ENCODE data around the gene CLSTN1.

CLSTN1 gene

DNA sequence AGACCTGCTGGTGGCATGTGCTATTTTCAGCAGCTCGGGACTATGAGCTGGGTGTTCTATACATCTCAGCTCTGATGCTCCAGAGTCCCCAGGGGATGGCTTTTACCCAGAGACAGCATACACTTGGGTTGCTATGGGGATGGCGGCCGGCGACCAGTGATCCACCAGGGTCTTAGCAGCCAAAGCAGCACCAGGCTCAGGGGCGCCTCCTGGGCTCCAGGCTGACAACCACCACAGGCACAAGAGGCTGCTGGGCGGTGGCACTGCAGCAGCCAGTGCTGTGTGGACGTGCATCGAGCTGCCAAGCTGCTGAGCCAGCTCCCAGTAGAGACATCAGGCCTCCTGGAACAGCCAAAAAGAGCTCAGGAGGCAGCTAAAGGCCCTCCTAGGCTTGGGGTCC lies 37.6 kb upstream of the CLSTN1 start:
- H3F3A ChIP-seq (ENCODE audit: insufficient read depth), result peaks cover 39% of the 10 kb centered on the region
- no peak for TF ChIP-seq EZH2phosphoT487 (conservative IDR thresholded peaks at IDR 0.05; ENCODE audit: low read length)
- TF ChIP-seq, protein P1, sequence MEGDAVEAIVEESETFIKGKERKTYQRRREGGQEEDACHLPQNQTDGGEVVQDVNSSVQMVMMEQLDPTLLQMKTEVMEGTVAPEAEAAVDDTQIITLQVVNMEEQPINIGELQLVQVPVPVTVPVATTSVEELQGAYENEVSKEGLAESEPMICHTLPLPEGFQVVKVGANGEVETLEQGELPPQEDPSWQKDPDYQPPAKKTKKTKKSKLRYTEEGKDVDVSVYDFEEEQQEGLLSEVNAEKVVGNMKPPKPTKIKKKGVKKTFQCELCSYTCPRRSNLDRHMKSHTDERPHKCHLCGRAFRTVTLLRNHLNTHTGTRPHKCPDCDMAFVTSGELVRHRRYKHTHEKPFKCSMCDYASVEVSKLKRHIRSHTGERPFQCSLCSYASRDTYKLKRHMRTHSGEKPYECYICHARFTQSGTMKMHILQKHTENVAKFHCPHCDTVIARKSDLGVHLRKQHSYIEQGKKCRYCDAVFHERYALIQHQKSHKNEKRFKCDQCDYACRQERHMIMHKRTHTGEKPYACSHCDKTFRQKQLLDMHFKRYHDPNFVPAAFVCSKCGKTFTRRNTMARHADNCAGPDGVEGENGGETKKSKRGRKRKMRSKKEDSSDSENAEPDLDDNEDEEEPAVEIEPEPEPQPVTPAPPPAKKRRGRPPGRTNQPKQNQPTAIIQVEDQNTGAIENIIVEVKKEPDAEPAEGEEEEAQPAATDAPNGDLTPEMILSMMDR (IDR thresholded peaks at IDR 0.05; ENCODE audit: insufficient read depth, low read length, poor library complexity, severe bottlenecking), result peak; percentile 25
- no peaks in the 10 kb centered on the region for H3K79me2 ChIP-seq (ENCODE audit: insufficient read depth, low read length)
- H3K4me2 ChIP-seq (ENCODE audit: low read depth, low read length, poor library complexity, severe bottlenecking), result peak overlapping the region; percentile 20
- H2AFZ ChIP-seq (ENCODE audit: low read depth, low read length, severe bottlenecking), result no peak overlapping the region
- H3K9me2 ChIP-seq (replicated peaks; ENCODE audit: insufficient read depth, low read length), result no peaks in the 10 kb centered on the region
- H3K4me3 ChIP-seq (ENCODE audit: insufficient read depth, low read length, poor library complexity, severe bottlenecking), result no peak overlapping the region
- no peaks in the 10 kb centered on the region for H3K9me3 ChIP-seq (ENCODE audit: insufficient read depth, low read length)
- H3K27ac ChIP-seq (ENCODE audit: low read depth, low read length), result peak overlapping the region; percentile 95
- peak overlapping the region; percentile 26; the same call in 1 of the 2 replicates for H3K9ac ChIP-seq (ENCODE audit: low read length)
- H3K27me3 ChIP-seq (ENCODE audit: low read length), result no peaks in the 10 kb centered on the region
- H3K36me3 ChIP-seq (ENCODE audit: low read length), result no peaks in the 10 kb centered on the region
- no peaks in the 10 kb centered on the region for H4K20me1 ChIP-seq (ENCODE audit: low read depth, low read length)

DNA sequence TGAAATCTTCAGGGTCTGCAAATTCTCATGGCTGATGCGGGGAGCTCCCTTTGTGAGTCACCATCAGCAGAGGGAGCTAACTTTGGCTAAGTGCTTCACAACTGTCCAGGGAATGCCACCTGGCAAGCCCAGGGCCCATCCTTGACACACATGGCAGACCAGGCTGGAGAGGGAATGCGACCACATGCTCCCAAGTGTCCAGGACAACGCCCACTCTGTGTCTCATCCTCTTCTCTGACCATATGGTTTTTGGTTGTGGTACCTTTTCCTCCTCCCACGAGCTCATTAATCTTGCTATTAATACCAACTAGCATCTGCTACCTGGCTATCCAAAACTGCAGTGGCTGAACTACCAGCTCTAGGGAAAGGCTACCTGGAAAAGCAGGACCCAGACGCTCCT lies 37.1 kb upstream of the CLSTN1 start:
- H3K36me3 ChIP-seq (ENCODE audit: low read length), result no peaks in the 10 kb centered on the region
- no peak overlapping the region for H3K4me3 ChIP-seq (ENCODE audit: insufficient read depth, low read length, poor library complexity, severe bottlenecking)
- peak overlapping the region; percentile 95 for H3K27ac ChIP-seq (ENCODE audit: low read depth, low read length)
- H3K9me2 ChIP-seq (replicated peaks; ENCODE audit: insufficient read depth, low read length), result no peaks in the 10 kb centered on the region
- TF ChIP-seq EZH2phosphoT487 (conservative IDR thresholded peaks at IDR 0.05; ENCODE audit: low read length), result no peak
- TF ChIP-seq, protein P1 (IDR thresholded peaks at IDR 0.05; ENCODE audit: insufficient read depth, low read length, poor library complexity, severe bottlenecking), result no peak
- H3K79me2 ChIP-seq (ENCODE audit: insufficient read depth, low read length), result no peaks in the 10 kb centered on the region
- no peak overlapping the region for H3K9ac ChIP-seq (ENCODE audit: low read length)
- no peaks in the 10 kb centered on the region for H3K9me3 ChIP-seq (ENCODE audit: insufficient read depth, low read length)
- H3F3A ChIP-seq (ENCODE audit: insufficient read depth), result peaks cover 39% of the 10 kb centered on the region
- peak overlapping the region; percentile 20 for H3K4me2 ChIP-seq (ENCODE audit: low read depth, low read length, poor library complexity, severe bottlenecking)
- no peak overlapping the region for H2AFZ ChIP-seq (ENCODE audit: low read depth, low read length, severe bottlenecking)
- no peaks in the 10 kb centered on the region for H3K27me3 ChIP-seq (ENCODE audit: low read length)
- no peaks in the 10 kb centered on the region for H4K20me1 ChIP-seq (ENCODE audit: low read depth, low read length)

DNA sequence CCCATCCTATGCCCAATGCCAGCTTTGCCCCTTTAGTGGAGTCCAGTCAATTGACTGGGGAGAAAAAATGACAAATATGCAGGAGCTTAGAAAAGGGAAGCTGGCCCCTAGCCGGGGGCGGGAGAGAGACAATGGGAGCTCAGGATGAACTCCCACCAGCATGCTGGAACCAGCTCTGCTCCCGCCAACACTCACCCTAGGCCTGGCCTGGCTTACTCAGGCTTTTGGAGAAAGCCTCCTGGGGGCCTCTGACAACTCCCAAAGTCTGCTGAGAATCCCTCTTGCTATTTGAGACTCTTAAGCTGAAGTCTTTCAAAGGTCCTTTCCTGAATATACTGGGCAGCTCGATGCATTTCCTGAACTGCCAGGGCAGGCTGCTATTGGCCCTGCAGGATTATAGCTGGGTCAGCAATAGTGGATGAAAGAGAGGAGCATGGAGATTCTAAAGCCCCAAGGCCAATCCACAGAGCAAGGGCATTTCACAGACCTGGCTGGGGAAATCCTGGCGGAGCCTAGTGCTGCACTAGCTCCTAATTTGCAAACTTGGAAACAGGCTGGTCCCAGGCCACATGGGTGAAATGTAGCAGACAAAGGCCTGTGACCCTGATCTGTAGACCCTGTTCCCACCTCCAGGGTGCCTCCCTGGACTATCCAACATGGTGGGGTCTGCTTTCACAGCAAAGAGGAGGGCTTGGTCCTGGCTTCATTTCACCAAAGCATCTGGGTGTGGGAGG lies 35.7 kb upstream of the CLSTN1 start:
- no peaks in the 10 kb centered on the region for H3K79me2 ChIP-seq (ENCODE audit: insufficient read depth, low read length)
- H3K36me3 ChIP-seq (ENCODE audit: low read length), result no peaks in the 10 kb centered on the region
- H4K20me1 ChIP-seq (ENCODE audit: low read depth, low read length), result no peaks in the 10 kb centered on the region
- TF ChIP-seq, protein P1 (IDR thresholded peaks at IDR 0.05; ENCODE audit: insufficient read depth, low read length, poor library complexity, severe bottlenecking), result no peak
- TF ChIP-seq EZH2phosphoT487 (conservative IDR thresholded peaks at IDR 0.05; ENCODE audit: low read length), result no peak
- no peaks in the 10 kb centered on the region for H3K9me2 ChIP-seq (replicated peaks; ENCODE audit: insufficient read depth, low read length)
- H3K27ac ChIP-seq (ENCODE audit: low read depth, low read length), result peak overlapping the region; percentile 7
- no peak overlapping the region for H3K4me2 ChIP-seq (ENCODE audit: low read depth, low read length, poor library complexity, severe bottlenecking)
- H2AFZ ChIP-seq (ENCODE audit: low read depth, low read length, severe bottlenecking), result no peak overlapping the region
- no peaks in the 10 kb centered on the region for H3K27me3 ChIP-seq (ENCODE audit: low read length)
- no peak overlapping the region for H3K9ac ChIP-seq (ENCODE audit: low read length)
- H3F3A ChIP-seq (ENCODE audit: insufficient read depth), result peaks cover 37% of the 10 kb centered on the region
- no peaks in the 10 kb centered on the region for H3K9me3 ChIP-seq (ENCODE audit: insufficient read depth, low read length)
- no peak overlapping the region for H3K4me3 ChIP-seq (ENCODE audit: insufficient read depth, low read length, poor library complexity, severe bottlenecking)
